Tibial nerve (tissue), 4 donors: ENCODE measurements around the gene RNF103. TPM values are rescaled to one million over a fixed set of nuclear protein-coding genes. Genes with fewer than 3 reads are reported as not detected.

Experiments used
- DNase-seq, 2 donors: peaks; one replicate each; pipeline ENCODE4 v3.0.0-alpha.2; 2019; ENCODE audit warnings: low spot score in 2 of 2
- H3K27ac ChIP-seq, 4 donors: fragments of 200-600 bp; sonication (generic) in 3 of 4; one replicate each; pipeline ENCODE4 v1.5.1; 2017 to 2019; ENCODE audit warnings: mild to moderate bottlenecking in 1 of 4
- H3K27me3 ChIP-seq, 2 donors: fragments of 200-600 bp; sonication (generic) in 1 of 2; one replicate each; pipeline versions ENCODE4 v1.5.1 to v1.6.0; 2017 to 2019
- H3K36me3 ChIP-seq, 3 donors: fragments of 200-600 bp; sonication (generic); one replicate each; pipeline ENCODE4 v1.5.1; 2018 to 2019
- H3K4me1 ChIP-seq, 4 donors: fragments of 200-600 bp; sonication (generic) in 3 of 4; one replicate each; pipeline ENCODE4 v1.5.1; 2017 to 2019
- H3K4me3 ChIP-seq, 4 donors: fragments of 200-600 bp; sonication (generic) in 3 of 4; one replicate each; pipeline ENCODE4 v1.5.1; 2017 to 2019; ENCODE audit warnings: mild to moderate bottlenecking in 1 of 4, moderate library complexity in 1 of 4
- H3K9me3 ChIP-seq, 4 donors: fragments of 200-600 bp; sonication (generic) in 3 of 4; one replicate each; pipeline ENCODE4 v1.5.1; 2017 to 2019
- EP300 ChIP-seq, 2 donors: sonication (generic); formaldehyde crosslinking; IDR thresholded peaks; one replicate each; pipeline ENCODE4 v1.6.1; 2017; ENCODE audit warnings: antibody characterized with exemption in 2 of 2, mild to moderate bottlenecking in 1 of 2
- POLR2A ChIP-seq, 2 donors: fragments of 450-650 bp; IDR thresholded peaks; one replicate each; pipeline ENCODE4 v1.6.1; 2017; ENCODE audit warnings: antibody characterized with exemption in 2 of 2, mild to moderate bottlenecking in 2 of 2, moderate library complexity in 2 of 2
- WGBS, 2 donors: methylation state at CpG; one replicate each; pipeline ENCODE4 v1.1.5; 2018; 5-methylcytosine and 5-hydroxymethylcytosine counted together
- total RNA-seq, 4 donors: library from RNA; depleted of rRNA; stranded (reverse); fragments of >200 nt; gene quantifications; one replicate each; pipeline ENCODE4 v1.1.0, GENCODE V29; 2016
- TF ChIP-seq, protein P1 (sequence below), 5 experiments: fragments of 200-600 bp in 3 of 5; fragments of 450-650 bp in 2 of 5; sonication (generic) in 3 of 5; IDR thresholded peaks; one replicate each; pipeline ENCODE4 v1.5.1; 2016 to 2019; ENCODE audit warnings: antibody characterized with exemption in 5 of 5, mild to moderate bottlenecking in 3 of 5, moderate library complexity in 2 of 5

Gene RNF103
- total RNA-seq, 4 donors from 2014 or later: 41.7 to 72.5 (median 58.6) TPM

GRCh38 chr2:86617738-86618137 is 5.9 kb downstream of the RNF103 start:
- H3K4me1 ChIP-seq: peaks cover 0 to 73% (median 7%) of the 10 kb centered on the region in 4 donors
- no peak overlapping the region for H3K27ac ChIP-seq
- no peak for DNase-seq
- TF ChIP-seq, protein P1, sequence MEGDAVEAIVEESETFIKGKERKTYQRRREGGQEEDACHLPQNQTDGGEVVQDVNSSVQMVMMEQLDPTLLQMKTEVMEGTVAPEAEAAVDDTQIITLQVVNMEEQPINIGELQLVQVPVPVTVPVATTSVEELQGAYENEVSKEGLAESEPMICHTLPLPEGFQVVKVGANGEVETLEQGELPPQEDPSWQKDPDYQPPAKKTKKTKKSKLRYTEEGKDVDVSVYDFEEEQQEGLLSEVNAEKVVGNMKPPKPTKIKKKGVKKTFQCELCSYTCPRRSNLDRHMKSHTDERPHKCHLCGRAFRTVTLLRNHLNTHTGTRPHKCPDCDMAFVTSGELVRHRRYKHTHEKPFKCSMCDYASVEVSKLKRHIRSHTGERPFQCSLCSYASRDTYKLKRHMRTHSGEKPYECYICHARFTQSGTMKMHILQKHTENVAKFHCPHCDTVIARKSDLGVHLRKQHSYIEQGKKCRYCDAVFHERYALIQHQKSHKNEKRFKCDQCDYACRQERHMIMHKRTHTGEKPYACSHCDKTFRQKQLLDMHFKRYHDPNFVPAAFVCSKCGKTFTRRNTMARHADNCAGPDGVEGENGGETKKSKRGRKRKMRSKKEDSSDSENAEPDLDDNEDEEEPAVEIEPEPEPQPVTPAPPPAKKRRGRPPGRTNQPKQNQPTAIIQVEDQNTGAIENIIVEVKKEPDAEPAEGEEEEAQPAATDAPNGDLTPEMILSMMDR (IDR thresholded peaks at IDR 0.05): no peak
- TF ChIP-seq POLR2A (IDR thresholded peaks at IDR 0.05) (no peak), EP300 (IDR thresholded peaks at IDR 0.05) (no peak)
- H3K36me3 ChIP-seq: peaks cover 0 to 50% (median 0%) of the 10 kb centered on the region in 3 donors
- H3K4me3 ChIP-seq: no peak overlapping the region
- H3K9me3 ChIP-seq: no peaks in the 10 kb centered on the region
- no peaks in the 10 kb centered on the region for H3K27me3 ChIP-seq

GRCh38 chr2:86617153-86617552 is 6.5 kb downstream of the RNF103 start:
- Histone ChIP-seq H3K4me1 (peaks cover 0 to 73% (median 7%) of the 10 kb centered on the region in 4 donors), H3K27me3 (no peaks in the 10 kb centered on the region), H3K9me3 (no peaks in the 10 kb centered on the region), H3K36me3 (peaks cover 0 to 52% (median 0%) of the 10 kb centered on the region in 3 donors), H3K27ac (no peak overlapping the region), H3K4me3 (no peak overlapping the region)
- WGBS, 2 donors: 79 to 82% methylated on average over 3 of the region's 3 CpGs
- no peak for DNase-seq
- TF ChIP-seq, protein P1 (IDR thresholded peaks at IDR 0.05): no peak
- TF ChIP-seq POLR2A (IDR thresholded peaks at IDR 0.05) (no peak), EP300 (IDR thresholded peaks at IDR 0.05) (no peak)

GRCh38 chr2:86616502-86616901 is 7.2 kb downstream of the RNF103 start:
- Histone ChIP-seq H3K27ac (no peak overlapping the region), H3K4me1 (peaks cover 0 to 70% (median 7%) of the 10 kb centered on the region in 4 donors), H3K36me3 (peaks cover 0 to 59% (median 0%) of the 10 kb centered on the region in 3 donors), H3K9me3 (no peaks in the 10 kb centered on the region), H3K27me3 (no peaks in the 10 kb centered on the region), H3K4me3 (no peak overlapping the region)
- TF ChIP-seq POLR2A (IDR thresholded peaks at IDR 0.05) (no peak), EP300 (IDR thresholded peaks at IDR 0.05) (no peak)
- TF ChIP-seq, protein P1 (IDR thresholded peaks at IDR 0.05): no peak
- WGBS, 2 donors: 44 to 68% methylated on average over 3 of the region's 3 CpGs
- DNase-seq: no peak

GRCh38 chr2:86615596-86615995 is 8.1 kb downstream of the RNF103 start:
- TF ChIP-seq, protein P1 (IDR thresholded peaks at IDR 0.05): no peak
- TF ChIP-seq EP300 (IDR thresholded peaks at IDR 0.05) (no peak), POLR2A (IDR thresholded peaks at IDR 0.05) (no peak)
- Histone ChIP-seq H3K4me1 (peaks cover 0 to 61% (median 4%) of the 10 kb centered on the region in 4 donors), H3K27ac (no peak overlapping the region), H3K9me3 (no peaks in the 10 kb centered on the region), H3K4me3 (no peak overlapping the region), H3K36me3 (peaks cover 0 to 68% (median 0%) of the 10 kb centered on the region in 3 donors), H3K27me3 (no peaks in the 10 kb centered on the region)
- DNase-seq: no peak

DNA sequence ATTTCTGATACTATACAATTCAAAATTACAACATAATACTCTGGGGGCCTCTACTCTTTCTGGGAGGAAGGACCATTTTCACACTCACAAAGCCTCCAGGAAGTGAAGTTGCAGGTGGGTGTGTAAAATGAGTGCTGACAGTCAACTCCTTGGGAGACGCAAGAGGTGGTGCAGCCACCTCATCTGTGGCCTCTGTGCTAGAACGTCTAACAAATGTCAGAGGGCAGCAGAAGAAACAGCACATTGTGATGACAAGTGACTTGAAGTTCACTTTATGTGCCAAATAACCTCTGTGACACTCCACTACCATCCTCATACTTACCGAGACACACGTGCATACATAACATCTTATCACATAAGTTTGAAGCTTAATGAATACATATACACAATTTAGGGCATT is 10.2 kb downstream of the RNF103 start:
- Histone ChIP-seq H3K36me3 (peaks cover 0 to 77% (median 0%) of the 10 kb centered on the region in 3 donors), H3K4me3 (no peak overlapping the region), H3K4me1 (peaks cover 0 to 40% (median 0%) of the 10 kb centered on the region in 4 donors), H3K9me3 (no peaks in the 10 kb centered on the region), H3K27me3 (no peaks in the 10 kb centered on the region), H3K27ac (no peak overlapping the region)
- TF ChIP-seq, protein P1 (IDR thresholded peaks at IDR 0.05): no peak
- TF ChIP-seq POLR2A (IDR thresholded peaks at IDR 0.05) (no peak), EP300 (IDR thresholded peaks at IDR 0.05) (no peak)
- 69 to 72% methylated on average over 4 of the region's 4 CpGs for WGBS, 2 donors
- no peak for DNase-seq
